GM20000 (cell line): ENCODE data around the gene KIAA1328.

Experiments used
- DNase-seq: peaks from one replicate; pipeline ENCODE4 v3.0.0; 2012; ENCODE audit warnings: low spot score
- TF ChIP-seq, protein P1 (sequence below): IDR thresholded peaks from 2 replicates; pipeline ENCODE4 v1.5.1; 2012; ENCODE audit warnings: mild to moderate bottlenecking, control low read depth; ENCODE audit errors: extremely low read depth, missing control alignments

Gene KIAA1328

DNA sequence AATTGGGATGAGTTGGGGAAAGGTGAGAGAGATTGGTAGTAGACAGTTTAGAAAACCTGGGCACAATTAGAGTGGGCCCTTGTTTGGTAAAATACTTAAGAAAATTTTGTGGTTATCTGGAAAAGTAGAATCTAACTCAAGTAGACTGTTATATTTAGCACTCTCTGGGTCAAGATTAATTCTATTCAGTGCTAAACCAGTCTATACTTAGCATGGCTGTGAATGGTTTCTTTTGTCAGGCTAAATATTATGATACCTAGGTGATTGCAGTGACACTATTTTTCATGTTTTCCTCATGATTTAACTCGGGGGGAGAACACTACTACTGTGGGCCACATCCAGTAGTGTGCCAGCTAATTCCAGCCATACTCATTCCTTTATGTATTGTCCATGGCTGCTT, 58.9 kb downstream of the KIAA1328 start:
- no peak for DNase-seq
- TF ChIP-seq, protein P1, sequence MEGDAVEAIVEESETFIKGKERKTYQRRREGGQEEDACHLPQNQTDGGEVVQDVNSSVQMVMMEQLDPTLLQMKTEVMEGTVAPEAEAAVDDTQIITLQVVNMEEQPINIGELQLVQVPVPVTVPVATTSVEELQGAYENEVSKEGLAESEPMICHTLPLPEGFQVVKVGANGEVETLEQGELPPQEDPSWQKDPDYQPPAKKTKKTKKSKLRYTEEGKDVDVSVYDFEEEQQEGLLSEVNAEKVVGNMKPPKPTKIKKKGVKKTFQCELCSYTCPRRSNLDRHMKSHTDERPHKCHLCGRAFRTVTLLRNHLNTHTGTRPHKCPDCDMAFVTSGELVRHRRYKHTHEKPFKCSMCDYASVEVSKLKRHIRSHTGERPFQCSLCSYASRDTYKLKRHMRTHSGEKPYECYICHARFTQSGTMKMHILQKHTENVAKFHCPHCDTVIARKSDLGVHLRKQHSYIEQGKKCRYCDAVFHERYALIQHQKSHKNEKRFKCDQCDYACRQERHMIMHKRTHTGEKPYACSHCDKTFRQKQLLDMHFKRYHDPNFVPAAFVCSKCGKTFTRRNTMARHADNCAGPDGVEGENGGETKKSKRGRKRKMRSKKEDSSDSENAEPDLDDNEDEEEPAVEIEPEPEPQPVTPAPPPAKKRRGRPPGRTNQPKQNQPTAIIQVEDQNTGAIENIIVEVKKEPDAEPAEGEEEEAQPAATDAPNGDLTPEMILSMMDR: no peak

DNA sequence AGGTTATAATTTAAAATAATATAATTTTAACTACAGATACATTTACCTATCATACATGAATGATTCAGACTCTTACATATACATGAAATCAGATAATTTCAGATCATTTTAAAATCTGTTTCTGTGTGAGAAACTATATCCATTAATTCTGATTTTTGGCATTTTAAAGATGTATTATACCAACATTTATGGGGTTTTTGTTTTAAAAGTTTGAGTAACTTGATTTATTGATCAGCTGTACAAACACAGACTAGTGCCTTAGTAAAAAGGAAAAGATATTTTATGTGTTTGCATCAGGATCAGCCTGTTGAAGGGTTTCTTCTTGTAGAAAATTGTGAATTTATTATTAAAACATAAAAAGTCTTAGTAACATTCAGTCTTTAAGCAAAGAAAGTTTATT, 59.9 kb downstream of the KIAA1328 start:
- DNase-seq: no peak
- TF ChIP-seq, protein P1: no peak

DNA sequence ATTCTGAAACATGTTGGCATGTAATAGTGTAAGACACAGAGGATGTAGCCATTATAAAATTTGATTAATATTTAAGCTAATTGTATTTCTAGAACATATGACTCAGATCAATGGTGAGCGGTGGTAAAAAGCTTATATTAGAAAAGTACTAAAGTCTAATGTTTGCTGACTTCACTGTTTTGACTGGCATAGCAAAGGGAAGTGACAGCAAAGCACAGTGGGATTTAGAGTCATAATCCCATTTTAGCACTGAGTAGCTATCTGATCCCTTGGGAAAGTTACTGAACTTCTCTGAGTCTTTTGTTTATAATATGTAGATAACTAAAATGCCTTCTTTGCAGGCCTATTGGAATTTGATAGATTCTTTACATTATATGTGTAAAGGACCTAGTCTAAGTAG, 60.4 kb downstream of the KIAA1328 start:
- no peak for DNase-seq
- TF ChIP-seq, protein P1: no peak

DNA sequence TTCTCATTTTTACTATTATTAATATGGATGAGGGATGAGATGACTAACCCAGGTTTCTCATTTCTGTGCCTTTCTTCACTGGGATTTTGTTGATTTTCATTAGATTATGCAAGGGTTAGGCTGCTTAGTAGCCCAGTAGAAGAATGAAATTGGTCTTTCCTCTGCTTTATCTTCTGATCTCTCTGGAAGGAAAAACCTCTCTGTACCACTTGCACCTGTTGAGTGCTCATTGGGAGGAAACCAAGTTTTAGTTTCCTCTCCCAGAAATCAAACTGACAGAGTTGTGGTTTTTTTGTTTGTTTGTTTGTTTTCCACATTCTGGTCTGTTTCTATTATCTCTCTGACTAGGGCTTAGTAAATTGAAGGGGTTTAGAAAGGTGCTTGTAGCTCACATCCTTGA, 60.8 kb downstream of the KIAA1328 start:
- DNase-seq: no peak
- TF ChIP-seq, protein P1: no peak

DNA sequence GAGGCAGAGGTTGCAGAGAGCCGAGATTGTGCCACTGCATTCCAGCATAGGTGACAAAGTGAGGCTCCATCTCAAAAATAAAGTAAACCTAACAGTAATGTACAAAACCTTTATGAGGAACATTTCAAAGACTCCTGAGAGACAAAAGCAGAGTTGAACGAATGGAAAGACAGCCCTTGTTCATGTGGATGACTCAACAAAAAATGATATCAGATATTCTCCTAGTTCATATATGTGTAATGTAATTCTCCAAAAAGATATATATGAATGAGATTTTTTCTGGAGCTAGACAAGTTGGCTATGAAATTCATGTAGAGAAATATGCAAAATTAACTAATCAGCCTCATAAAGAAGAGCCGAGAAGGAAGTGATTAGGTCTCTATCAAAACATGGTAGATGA, 61.7 kb downstream of the KIAA1328 start:
- TF ChIP-seq, protein P1: no peak
- DNase-seq: no peak

DNA sequence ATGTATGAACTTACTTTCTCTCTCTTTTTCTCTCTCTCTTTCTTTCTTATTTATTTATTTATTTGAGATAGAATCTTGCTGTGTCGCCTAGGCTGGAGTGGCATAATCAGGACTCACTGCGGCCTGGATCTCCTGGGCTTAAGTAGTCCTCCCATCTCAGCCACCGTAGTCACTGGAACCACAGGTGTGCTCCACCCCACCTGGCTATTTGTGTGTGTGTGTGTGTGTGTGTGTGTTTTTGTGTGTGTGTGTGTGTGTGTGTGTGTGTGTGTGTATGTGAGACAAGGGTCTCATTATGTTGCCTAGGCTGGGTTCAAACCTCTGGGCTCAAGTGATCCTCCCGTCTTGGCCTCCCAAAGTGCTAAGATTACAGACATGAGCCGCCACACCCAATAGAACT, 64.3 kb downstream of the KIAA1328 start:
- TF ChIP-seq, protein P1: no peak
- DNase-seq: no peak

DNA sequence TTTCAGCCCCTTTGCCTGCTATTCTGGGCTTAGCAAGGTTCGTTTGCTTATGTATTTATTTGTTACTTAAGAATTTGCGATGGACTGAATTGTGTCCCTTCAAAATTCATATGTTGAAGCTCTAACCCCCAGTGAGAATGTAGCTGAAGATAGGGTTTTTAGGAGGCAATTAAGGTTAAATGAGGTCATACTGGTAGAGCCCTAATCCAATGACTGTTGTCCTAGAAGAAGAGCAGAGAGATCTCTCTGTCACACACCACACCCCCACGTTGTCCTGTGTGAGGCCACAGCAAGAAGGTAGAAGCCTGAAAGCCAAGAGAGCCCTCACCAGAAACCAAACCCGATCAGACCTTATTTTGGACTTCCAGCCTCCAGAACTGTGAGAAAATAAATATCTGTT, 66.7 kb downstream of the KIAA1328 start:
- no peak for DNase-seq
- TF ChIP-seq, protein P1: no peak
